ENCODE measurements around the gene MAST4. TPM values are rescaled to one million over a fixed set of nuclear protein-coding genes. Genes with fewer than 3 reads are reported as not detected.

The MAST4 gene
- total and polyA plus RNA-seq, 2 of the 13 experiments (the other 11 are each of a cell fraction or from before 2014, with no cell fraction given) = 3.4 to 3.7 TPM

DNA sequence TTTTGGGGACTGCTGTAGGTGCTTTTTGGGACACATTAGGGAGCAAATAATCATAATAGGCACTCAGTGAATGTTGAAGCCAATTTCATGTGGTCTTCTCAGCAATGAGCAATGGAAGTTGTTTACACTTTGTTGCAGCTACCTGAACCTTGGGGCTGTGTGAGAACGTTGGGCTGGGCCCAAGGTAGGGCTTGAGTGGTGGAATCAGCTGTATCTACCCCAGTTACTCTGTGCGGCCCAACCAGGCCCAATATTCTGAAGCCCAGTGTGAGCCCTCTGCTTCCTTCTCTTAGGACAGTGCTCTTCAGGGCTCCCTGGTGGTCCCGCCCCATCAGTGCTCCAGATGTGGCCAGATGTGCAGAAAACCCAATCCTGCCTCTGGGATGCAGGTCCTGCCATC is 38.4 kb downstream of the MAST4 start:
- CTCF ChIA-PET (ENCODE audit: low intra/inter-chr PET ratio, low total read pairs) = no interaction called here
- POLR2A ChIA-PET = no interaction called here
- 50% methylated on average over 2 of the region's 3 CpGs for WGBS (ENCODE audit: low lambda C conversion rate)
- Histone ChIP-seq H3K36me3 (replicated peaks in 1 of 2; ENCODE audit: control insufficient read depth in 1 of 2, insufficient read depth in 2 of 2, low read length in 2 of 2) (no peaks in the 10 kb centered on the region), H3K4me1 (ENCODE audit: insufficient read depth, low read length) (peaks cover 8% of the 10 kb centered on the region; the same call in 1 of the 2 replicates), H3K27me3 (ENCODE audit: control insufficient read depth in 1 of 2, insufficient read depth in 2 of 2, low read length in 2 of 2) (no peaks in the 10 kb centered on the region), H2AFZ (ENCODE audit: low read length) (no peak overlapping the region), H3K4me2 (ENCODE audit: low read depth, low read length) (no peak overlapping the region), H4K20me1 (ENCODE audit: insufficient read depth, low read length) (no peaks in the 10 kb centered on the region), H3K27ac (ENCODE audit: extremely low read length, insufficient read depth, low read length) (no peak overlapping the region), H3K9ac (ENCODE audit: insufficient read depth, low read depth, low read length) (no peak overlapping the region), H3K9me3 (ENCODE audit: low read length) (no peaks in the 10 kb centered on the region), H3K4me3 (replicated peaks in 1 of 3; ENCODE audit: insufficient read depth in 1 of 3, low read depth in 2 of 3, low read length in 3 of 3) (no peak overlapping the region), H3K79me2 (ENCODE audit: insufficient read depth, low read length) (no peaks in the 10 kb centered on the region)
- TF ChIP-seq RORA (CRISPR knock-in tag; IDR thresholded peaks at IDR 0.05) (no peak), ZNF44 (CRISPR knock-in tag; IDR thresholded peaks at IDR 0.05) (no peak), AGO1 (IDR thresholded peaks at IDR 0.05; ENCODE audit: low read depth, low read length, poor library complexity, severe bottlenecking) (no peak), ARHGAP35 (CRISPR knock-in tag; IDR thresholded peaks at IDR 0.05; ENCODE audit: borderline replicate concordance) (no peak), ZNF570 (CRISPR knock-in tag; IDR thresholded peaks at IDR 0.05; ENCODE audit: borderline replicate concordance) (no peak), ZNF329 (CRISPR knock-in tag; IDR thresholded peaks at IDR 0.05; ENCODE audit: low read depth) (no peak), DR1 (CRISPR knock-in tag; IDR thresholded peaks at IDR 0.05) (no peak), ZNF83 (CRISPR knock-in tag; IDR thresholded peaks at IDR 0.05; ENCODE audit: borderline replicate concordance) (no peak), NFYC (CRISPR knock-in tag; IDR thresholded peaks at IDR 0.05) (no peak)
- TF ChIP-seq, protein P1, sequence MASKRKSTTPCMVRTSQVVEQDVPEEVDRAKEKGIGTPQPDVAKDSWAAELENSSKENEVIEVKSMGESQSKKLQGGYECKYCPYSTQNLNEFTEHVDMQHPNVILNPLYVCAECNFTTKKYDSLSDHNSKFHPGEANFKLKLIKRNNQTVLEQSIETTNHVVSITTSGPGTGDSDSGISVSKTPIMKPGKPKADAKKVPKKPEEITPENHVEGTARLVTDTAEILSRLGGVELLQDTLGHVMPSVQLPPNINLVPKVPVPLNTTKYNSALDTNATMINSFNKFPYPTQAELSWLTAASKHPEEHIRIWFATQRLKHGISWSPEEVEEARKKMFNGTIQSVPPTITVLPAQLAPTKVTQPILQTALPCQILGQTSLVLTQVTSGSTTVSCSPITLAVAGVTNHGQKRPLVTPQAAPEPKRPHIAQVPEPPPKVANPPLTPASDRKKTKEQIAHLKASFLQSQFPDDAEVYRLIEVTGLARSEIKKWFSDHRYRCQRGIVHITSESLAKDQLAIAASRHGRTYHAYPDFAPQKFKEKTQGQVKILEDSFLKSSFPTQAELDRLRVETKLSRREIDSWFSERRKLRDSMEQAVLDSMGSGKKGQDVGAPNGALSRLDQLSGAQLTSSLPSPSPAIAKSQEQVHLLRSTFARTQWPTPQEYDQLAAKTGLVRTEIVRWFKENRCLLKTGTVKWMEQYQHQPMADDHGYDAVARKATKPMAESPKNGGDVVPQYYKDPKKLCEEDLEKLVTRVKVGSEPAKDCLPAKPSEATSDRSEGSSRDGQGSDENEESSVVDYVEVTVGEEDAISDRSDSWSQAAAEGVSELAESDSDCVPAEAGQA (IDR thresholded peaks at IDR 0.05; ENCODE audit: low read depth) = no peak
- TF ChIP-seq, protein P1 (CRISPR knock-in tag; IDR thresholded peaks at IDR 0.05; ENCODE audit: borderline replicate concordance) = no peak
- TF ChIP-seq, protein P2, sequence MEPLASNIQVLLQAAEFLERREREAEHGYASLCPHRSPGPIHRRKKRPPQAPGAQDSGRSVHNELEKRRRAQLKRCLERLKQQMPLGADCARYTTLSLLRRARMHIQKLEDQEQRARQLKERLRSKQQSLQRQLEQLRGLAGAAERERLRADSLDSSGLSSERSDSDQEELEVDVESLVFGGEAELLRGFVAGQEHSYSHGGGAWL (CRISPR knock-in tag; IDR thresholded peaks at IDR 0.05) = no peak
- in situ Hi-C loops (cut with HindIII; ENCODE audit: extremely low pct_ligation_motif_present, low pct_unique_long_range_greater_than_20kb) (no loop called here), intact Hi-C loops (cut with micrococcal nuclease; ENCODE audit: unreplicated experiment) (loop anchor here (1.0 kb wide), 1 partner anchor 45 kb away; no protein-coding TSS in a partner anchor)
- DNase-seq (ENCODE audit: low spot score) (no peak), FAIRE-seq (no peak), ATAC-seq (no peak)
- BruUV-seq (replicated peaks) = no TSS peak

Measured in HepG2 (cell line).